Effector memory CD8-positive, alpha-beta T cell (primary cell): ENCODE data around the gene SNX19.
A peak's percentile ranks its signal among the peaks of the same experiment; 100 is the strongest.

Experiments
- ATAC-seq: fragments of 150-1000 bp; cut with Tn5 transposase; replicated peaks from 2 replicates; pipeline ENCODE4 v1.10.0; 2021; ENCODE audit warnings: mild to moderate bottlenecking, moderate library complexity
- DNase-seq, 3 experiments: peaks; one replicate each; pipeline ENCODE4 v3.0.0; 2021
- H3K27ac Mint-ChIP-seq, 2 donors: one replicate each; pipeline ENCODE4 v1.8.0; 2022; ENCODE audit warnings: mild to moderate bottlenecking in 2 of 2, mixed read lengths in 2 of 2, moderate library complexity in 2 of 2
- H3K27me3 Mint-ChIP-seq, 2 donors: one replicate each; pipeline ENCODE4 v1.8.0; 2022; ENCODE audit warnings: mixed read lengths in 2 of 2
- H3K36me3 Mint-ChIP-seq: one replicate; pipeline ENCODE4 v1.8.0; 2022; ENCODE audit warnings: mild to moderate bottlenecking, moderate library complexity, mixed read lengths; ENCODE audit not compliant: insufficient read depth
- H3K4me1 Mint-ChIP-seq, 2 donors: one replicate each; pipeline ENCODE4 v1.8.0; 2022; ENCODE audit warnings: low read depth in 2 of 2, mixed read lengths in 2 of 2
- H3K4me3 Mint-ChIP-seq, 2 donors: one replicate each; pipeline ENCODE4 v1.8.0; 2022; ENCODE audit warnings: mild to moderate bottlenecking in 2 of 2, mixed read lengths in 2 of 2, moderate library complexity in 2 of 2
- H3K9me3 Mint-ChIP-seq, 2 donors: one replicate each; pipeline ENCODE4 v1.8.0; 2022; ENCODE audit warnings: mixed read lengths in 2 of 2

SNX19 gene

DNA sequence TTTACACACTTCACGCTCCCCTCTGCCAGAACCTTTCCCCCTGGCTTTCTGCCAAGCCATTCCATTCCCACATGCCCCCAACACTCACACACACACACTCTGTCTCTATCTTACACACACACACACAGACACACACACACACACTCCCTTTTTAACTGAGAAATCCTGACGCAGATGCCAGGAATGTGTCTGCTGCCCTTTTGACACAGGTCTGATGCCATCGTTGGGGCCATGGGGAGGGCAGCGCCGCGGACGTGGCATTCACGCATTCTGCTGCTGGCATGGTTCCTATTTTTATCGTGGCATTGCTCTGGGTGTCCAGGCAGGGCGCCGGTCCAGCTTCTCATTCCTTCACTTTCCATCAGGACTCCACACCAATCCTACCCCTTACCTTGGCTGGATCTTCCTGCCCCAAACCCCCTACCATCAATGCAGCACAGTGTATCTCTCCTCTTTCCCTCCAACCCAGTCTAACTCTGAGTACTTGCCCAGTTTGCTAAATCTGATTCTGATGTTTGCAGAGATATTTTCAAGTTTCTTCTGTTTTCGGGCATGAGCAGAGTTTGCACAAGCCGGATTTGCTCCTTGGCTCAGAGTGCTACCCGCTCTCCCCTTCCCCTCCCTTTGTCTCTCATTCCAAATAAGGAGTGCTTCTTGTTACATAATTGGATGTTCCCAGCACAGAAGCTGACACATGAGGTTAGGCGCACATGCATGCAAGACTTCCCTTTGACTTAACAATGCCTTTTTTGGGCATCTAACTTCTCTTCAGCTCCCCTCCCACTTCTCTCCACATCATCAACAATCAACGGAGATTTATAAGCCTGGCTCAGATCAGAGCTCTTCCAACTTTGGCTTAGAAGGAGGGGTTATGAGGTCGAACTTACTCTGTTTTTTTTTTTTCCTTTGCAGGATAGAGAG lies 18.8 kb downstream of the SNX19 start:
- no peak overlapping the region for H3K4me3 Mint-ChIP-seq
- ATAC-seq = no peak
- H3K9me3 Mint-ChIP-seq = no peaks in the 10 kb centered on the region
- DNase-seq = no peak
- no peak overlapping the region for H3K27ac Mint-ChIP-seq
- H3K27me3 Mint-ChIP-seq = no peaks in the 10 kb centered on the region
- H3K36me3 Mint-ChIP-seq = peaks cover 57% of the 10 kb centered on the region
- peaks cover 3 to 14% of the 10 kb centered on the region in 2 donors for H3K4me1 Mint-ChIP-seq

DNA sequence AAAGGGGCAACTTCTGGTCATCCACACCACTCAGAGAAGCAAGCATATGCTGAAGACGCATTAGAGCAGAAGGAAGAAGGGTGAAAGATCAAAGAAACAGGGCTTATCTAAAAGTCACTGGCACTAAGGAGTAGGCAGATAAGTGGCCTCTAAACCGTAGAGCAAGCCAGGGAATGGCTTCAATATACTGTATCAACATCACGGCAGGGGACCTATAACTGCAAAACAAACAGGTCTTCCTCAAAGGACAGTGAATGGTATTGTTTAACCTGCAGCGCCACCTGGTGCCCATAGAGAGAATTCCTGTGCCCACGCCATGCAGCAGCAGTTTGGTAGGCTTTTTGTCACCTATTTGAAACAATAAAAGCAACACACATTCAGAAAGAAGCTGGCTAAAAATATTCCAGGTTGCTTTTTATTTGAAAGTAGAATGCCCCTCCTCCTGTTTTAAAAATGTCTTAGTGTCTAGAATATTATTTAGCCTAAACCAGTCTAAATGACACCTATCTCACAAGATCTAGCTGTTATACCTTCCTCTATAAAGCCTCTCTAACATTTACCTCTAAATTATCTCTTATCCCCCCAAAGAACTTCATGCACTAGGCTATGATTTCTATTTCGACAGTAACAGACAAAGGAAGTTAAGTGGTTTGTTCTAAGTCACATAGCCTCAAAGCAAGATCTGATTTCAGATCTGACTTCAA lies 21.8 kb downstream of the SNX19 start:
- Mint-ChIP-seq H3K4me1 (peaks cover 3 to 14% of the 10 kb centered on the region in 2 donors), H3K36me3 (peaks cover 44% of the 10 kb centered on the region), H3K4me3 (no peak overlapping the region), H3K27ac (no peak overlapping the region), H3K9me3 (no peaks in the 10 kb centered on the region), H3K27me3 (no peaks in the 10 kb centered on the region)
- ATAC-seq (peak; percentile 93), DNase-seq (peak; percentile 58 to 62 (median 59))

DNA sequence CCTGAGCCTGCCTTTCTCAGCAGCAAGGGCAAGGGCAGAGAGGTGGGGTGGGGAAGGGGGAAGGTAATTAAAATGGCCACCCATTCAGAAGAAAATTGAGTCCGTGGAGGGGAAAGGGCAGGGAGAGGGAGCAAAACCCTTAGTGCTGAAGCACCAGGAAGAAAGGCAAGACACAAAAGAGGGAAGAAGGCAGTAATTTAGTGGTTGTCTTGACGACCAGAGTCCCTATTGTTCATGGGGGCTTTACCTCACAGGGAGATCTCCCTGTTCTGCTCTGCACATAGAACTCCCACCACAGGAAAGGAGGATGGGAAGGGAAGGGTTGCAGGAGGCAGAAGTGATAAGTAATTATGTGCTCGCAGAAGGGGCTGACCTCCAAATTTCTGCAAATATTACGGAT lies 23.4 kb downstream of the SNX19 start:
- Mint-ChIP-seq H3K4me1 (peaks cover 3 to 10% of the 10 kb centered on the region in 2 donors), H3K27me3 (no peaks in the 10 kb centered on the region), H3K9me3 (no peaks in the 10 kb centered on the region), H3K36me3 (peaks cover 34% of the 10 kb centered on the region), H3K4me3 (no peak overlapping the region), H3K27ac (no peak overlapping the region)
- no peak for ATAC-seq
- no peak for DNase-seq

- H3K36me3 Mint-ChIP-seq = peaks cover 29% of the 10 kb centered on the region
These were observed 25.0 kb downstream of the SNX19 start for GRCh38 chr11:130891326-130891725.

DNA sequence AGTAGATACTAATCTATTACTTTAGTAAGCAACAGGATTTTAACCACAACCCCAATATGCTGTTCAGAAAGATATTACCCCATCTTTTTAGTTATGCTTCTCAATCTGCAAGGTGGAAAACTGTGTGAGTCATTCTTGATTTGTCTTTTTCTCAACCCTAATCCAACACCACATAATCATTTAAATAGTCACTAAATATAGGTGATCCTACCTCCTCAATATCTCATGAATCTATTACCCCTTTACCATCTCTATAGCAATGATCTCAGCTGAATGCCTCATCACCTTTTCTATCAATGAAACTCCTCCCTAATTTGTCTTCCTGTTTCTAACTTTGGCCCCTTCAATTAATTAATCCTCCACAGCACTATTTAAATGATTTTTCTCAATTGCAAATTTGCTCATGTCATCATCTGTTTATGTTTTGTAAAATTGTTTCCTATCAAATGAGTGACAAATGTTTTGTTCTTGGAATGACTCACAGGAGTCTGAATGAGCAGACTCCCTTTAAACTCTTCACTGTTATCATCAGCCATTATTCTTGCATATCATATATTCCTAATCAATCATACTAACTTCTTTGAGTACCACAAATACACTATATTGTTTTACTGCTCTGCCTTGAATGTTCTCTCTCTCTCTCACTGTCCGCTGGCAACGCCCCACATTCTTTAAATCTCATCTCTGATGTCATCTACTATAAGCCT lies 26.1 kb downstream of the SNX19 start:
- H3K27ac Mint-ChIP-seq = no peak overlapping the region
- peaks cover 23% of the 10 kb centered on the region for H3K36me3 Mint-ChIP-seq
- H3K4me3 Mint-ChIP-seq = no peak overlapping the region
- peaks cover 4 to 6% of the 10 kb centered on the region in 2 donors for H3K4me1 Mint-ChIP-seq
- no peaks in the 10 kb centered on the region for H3K27me3 Mint-ChIP-seq
- DNase-seq (no peak), ATAC-seq (no peak)
- H3K9me3 Mint-ChIP-seq = no peaks in the 10 kb centered on the region

More at GRCh38 chr11:130891326-130891725, 25.0 kb downstream of the SNX19 start:
- ATAC-seq = no peak
- Mint-ChIP-seq H3K4me3 (no peak overlapping the region), H3K27me3 (no peaks in the 10 kb centered on the region), H3K4me1 (peaks cover 5 to 6% of the 10 kb centered on the region in 2 donors), H3K9me3 (no peaks in the 10 kb centered on the region), H3K27ac (no peak overlapping the region)
- no peak for DNase-seq

- DNase-seq (no peak), ATAC-seq (no peak)
- H3K36me3 Mint-ChIP-seq = peaks cover 23% of the 10 kb centered on the region
- peaks cover 3 to 4% of the 10 kb centered on the region in 2 donors for H3K4me1 Mint-ChIP-seq
- H3K4me3 Mint-ChIP-seq = no peak overlapping the region
- no peaks in the 10 kb centered on the region for H3K27me3 Mint-ChIP-seq
- no peak overlapping the region for H3K27ac Mint-ChIP-seq
- no peaks in the 10 kb centered on the region for H3K9me3 Mint-ChIP-seq
These were observed 27.5 kb downstream of the SNX19 start for GRCh38 chr11:130888790-130889189.

GRCh38 chr11:130886704-130887103 lies 29.6 kb downstream of the SNX19 start:
- no peak for ATAC-seq
- Mint-ChIP-seq H3K27me3 (no peaks in the 10 kb centered on the region), H3K27ac (peak overlapping the region in 1 of 2 donors; percentile 73), H3K4me3 (no peak overlapping the region), H3K4me1 (peaks cover 3 to 4% of the 10 kb centered on the region in 2 donors), H3K9me3 (no peaks in the 10 kb centered on the region), H3K36me3 (peaks cover 15% of the 10 kb centered on the region)
- no peak for DNase-seq

GRCh38 chr11:130882138-130882551 lies 34.1 kb downstream of the SNX19 start:
- ATAC-seq = no peak
- Mint-ChIP-seq H3K27ac (peak overlapping the region in 1 of 2 donors; percentile 30), H3K4me1 (peaks cover 2 to 3% of the 10 kb centered on the region in 2 donors), H3K4me3 (no peak overlapping the region), H3K27me3 (no peaks in the 10 kb centered on the region), H3K9me3 (no peaks in the 10 kb centered on the region), H3K36me3 (peaks cover 42% of the 10 kb centered on the region)
- DNase-seq = no peak

- Mint-ChIP-seq H3K4me3 (no peak overlapping the region), H3K36me3 (peaks cover 45% of the 10 kb centered on the region), H3K27ac (peak overlapping the region; percentile 30 to 45), H3K9me3 (no peaks in the 10 kb centered on the region), H3K27me3 (no peaks in the 10 kb centered on the region), H3K4me1 (peaks cover under 1 to 3% of the 10 kb centered on the region in 2 donors)
- no peak for ATAC-seq
- DNase-seq = no peak
These were observed 34.7 kb downstream of the SNX19 start for GRCh38 chr11:130881475-130882137.

DNA sequence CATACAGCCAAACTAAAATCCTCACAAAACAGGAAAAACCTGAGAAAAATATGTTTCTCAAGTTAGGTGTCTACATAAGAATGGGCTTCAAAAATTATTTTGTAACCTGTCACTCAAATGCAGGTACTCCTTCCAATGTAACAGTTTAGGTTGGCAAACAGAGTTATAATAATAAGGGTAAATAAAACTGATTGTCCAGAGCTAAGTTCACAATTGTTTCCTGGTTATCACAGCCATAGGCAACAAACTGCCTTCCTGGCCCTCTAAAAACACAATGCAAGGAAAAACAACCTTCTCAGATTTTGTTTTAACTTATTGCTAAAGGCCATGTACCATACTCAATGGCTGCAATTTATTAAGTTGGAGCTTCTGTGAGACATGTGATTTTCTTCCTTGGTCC lies 36.4 kb downstream of the SNX19 start:
- Mint-ChIP-seq H3K4me3 (no peak overlapping the region), H3K27me3 (no peaks in the 10 kb centered on the region), H3K9me3 (no peaks in the 10 kb centered on the region), H3K4me1 (peaks cover 0 to 3% of the 10 kb centered on the region in 2 donors), H3K27ac (no peak overlapping the region), H3K36me3 (peaks cover 48% of the 10 kb centered on the region)
- DNase-seq (no peak), ATAC-seq (no peak)

DNA sequence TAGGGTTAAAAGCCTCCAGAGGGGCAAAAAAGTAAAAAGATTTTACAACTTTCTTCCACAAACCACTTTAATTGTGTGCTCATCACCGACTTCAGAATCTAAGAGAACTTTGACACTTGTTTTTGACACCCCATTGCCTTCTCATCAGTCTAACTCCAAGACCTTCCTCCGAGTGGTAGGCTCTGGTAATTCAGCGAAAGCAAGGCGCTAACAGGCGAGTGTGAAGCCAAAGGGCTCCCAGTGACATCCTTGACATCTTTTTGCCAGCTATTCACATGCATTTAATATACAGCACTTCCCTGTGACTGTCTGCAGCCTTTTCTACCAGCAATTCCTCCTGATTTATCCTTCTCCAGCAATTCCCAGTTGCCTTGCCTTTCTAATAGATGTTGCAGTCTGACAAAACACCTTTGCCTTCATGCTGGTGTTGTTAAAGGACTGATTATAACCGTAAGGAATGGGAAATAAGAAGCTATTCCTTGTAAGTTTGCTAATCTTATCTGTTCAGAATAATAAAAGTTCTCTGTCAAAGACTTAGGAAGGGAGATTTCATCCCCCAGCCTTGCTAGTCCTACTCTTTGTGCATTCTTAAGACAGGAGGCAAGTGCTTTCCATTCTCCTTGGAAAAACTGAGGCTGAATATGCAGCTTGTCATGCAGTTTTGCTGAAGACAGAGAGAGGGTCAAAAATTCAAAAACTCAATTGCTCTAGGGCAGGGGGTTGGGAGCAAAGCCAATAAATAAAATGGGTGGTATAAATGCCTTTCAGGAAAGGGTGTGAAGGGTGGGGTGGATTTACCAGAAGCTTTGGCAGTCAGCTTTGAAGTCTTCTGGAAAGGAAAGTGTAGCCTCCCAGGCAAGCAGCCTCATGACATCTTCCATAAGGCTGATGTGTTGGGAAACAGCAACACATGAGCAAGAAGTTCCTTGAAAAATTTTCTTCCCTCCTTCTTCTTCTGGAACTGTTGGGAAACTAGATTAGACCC lies 39.1 kb downstream of the SNX19 start:
- no peak for DNase-seq
- Mint-ChIP-seq H3K9me3 (no peaks in the 10 kb centered on the region), H3K36me3 (peaks cover 51% of the 10 kb centered on the region), H3K4me3 (no peak overlapping the region), H3K27me3 (no peaks in the 10 kb centered on the region), H3K4me1 (no peaks in the 10 kb centered on the region), H3K27ac (no peak overlapping the region)
- no peak for ATAC-seq

GRCh38 chr11:130876100-130876499 lies 40.2 kb downstream of the SNX19 start:
- Mint-ChIP-seq H3K4me1 (no peaks in the 10 kb centered on the region), H3K27me3 (no peaks in the 10 kb centered on the region), H3K27ac (peak overlapping the region in 1 of 2 donors; percentile 41), H3K36me3 (peaks cover 48% of the 10 kb centered on the region), H3K4me3 (no peak overlapping the region), H3K9me3 (no peaks in the 10 kb centered on the region)
- no peak for ATAC-seq
- no peak for DNase-seq
